NCI-H1694 treated with DMSO at 0.1 percent for 48 hours (cell line): ENCODE data around the gene CPLANE2.

Experiments used
- DNase-seq: peaks from one replicate; lab custom pipeline; 2025; lab: John Stamatoyannopoulos, UW

Gene CPLANE2

DNA sequence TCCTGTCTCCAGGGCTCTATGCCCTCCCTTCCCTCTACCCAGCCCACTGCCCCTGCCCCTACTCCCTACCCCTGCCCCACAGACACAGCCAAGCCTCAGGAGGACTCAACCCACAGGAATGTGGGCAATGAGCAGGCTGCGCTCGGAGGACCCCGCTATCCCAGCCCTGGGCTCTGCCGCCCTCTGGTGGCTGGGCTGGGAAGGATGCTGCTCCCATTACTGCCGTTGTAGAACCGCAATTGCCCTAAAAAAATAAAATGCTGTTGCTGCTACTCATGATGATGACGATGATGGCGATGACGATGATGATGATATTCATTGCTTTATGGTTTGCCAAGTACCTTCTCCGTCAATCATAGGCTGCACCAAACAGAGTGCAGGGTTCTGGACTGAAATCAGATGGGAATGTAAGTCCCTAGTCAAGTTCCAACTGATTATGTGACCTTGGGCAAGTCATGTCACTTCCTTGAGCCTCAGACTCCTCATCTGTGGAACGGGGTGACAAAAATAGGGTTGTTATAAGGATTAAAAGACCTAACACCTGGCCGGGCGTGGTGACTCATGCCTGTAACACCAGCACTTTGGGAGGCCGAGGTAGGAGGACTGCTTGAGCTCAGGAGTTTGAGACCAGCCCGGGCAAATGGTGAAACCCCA, 49.1 kb downstream of the CPLANE2 start:
- peak; percentile 20 for DNase-seq

GRCh38 chr1:16186655-16187235, 50.2 kb downstream of the CPLANE2 start:
- no peak for DNase-seq

GRCh38 chr1:16184557-16185303, 52.3 kb downstream of the CPLANE2 start:
- no peak for DNase-seq

DNA sequence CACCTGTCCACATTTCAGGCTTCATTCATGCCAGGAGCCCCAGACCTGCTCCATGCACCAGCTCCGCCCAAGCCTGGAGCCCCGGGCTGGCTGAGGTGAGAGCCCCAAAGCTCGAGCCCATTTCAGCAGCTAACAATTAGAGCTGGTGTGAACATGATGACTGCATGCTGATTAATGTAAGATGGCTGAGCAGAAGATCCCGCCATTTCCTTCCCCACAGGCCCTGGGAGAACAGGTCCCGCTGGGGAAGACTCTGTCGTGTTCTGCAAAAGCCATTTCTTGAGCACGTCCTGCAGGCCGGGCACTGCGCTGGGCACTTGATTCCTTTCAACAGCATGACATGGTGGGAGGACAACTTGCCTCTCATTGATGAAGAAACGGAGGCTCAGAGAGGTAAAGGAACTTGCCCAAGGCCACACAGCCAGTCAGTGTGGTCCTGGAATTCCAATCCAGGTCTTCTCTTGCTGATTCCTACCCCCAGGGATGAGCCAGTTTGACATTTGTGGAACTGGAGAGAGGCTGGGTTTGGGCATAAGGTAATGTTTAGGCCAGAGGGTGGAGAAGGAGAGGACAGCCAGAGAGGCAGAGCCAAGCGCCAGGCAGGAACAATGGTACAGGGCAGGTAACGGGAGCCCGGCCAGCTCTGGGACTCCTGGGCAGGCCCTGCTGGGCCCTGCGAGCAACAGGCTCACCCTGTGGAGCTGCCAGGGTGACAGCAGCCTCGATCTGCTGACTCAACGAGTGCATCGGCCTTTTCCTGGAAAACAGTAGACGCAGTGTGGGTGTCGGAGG, 53.0 kb downstream of the CPLANE2 start:
- DNase-seq: no peak

DNA sequence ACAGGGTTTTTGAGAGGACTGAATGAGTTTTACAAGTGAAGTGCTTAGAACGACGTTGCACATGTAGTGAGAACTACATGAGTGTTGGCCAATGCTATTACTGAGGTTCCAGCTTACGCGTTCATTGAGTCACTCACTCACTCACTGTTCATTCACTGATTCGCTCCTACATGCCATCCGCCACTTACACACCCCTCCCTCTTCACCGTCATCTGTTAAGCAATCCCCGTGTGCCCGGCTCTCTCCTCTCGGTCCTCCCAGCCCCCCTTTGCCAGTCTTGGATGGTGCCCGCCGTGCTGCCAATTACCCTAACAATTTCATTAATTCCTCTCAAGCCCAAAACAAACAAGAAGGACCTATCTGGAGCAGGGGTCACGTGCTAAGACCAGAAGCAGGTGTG, 53.8 kb downstream of the CPLANE2 start:
- no peak for DNase-seq

- no peak for DNase-seq
These were observed 54.9 kb downstream of the CPLANE2 start for GRCh38 chr1:16181887-16182719.
